HG03457 (cell line): Measurements from ENCODE around the gene RBBP5.

Source experiments
- ATAC-seq: cut with Tn5 transposase; IDR thresholded peaks from one replicate; pipeline ENCODE4 v1.9.1; 2021; ENCODE audit warnings: moderate number of reproducible peaks; ENCODE audit not compliant: unreplicated experiment

RBBP5 gene

DNA sequence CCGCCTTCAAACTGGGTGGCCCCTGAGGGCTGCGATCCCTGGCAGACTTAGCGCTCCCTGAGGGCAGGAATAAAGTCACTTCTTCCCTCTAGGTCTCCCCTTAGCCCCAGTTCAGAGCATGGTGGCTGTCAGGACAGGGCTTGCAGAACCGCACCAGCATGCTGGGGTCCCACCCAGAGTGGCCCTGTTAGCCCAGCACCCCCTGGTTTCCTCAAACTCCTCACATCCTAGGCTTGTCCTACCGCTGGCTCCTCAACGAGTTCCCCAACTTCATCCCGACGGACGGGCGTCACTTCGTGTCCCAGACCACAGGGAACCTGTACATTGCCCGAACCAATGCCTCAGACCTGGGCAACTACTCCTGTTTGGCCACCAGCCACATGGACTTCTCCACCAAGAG lies 62.9 kb downstream of the RBBP5 start:
- no peak for ATAC-seq

DNA sequence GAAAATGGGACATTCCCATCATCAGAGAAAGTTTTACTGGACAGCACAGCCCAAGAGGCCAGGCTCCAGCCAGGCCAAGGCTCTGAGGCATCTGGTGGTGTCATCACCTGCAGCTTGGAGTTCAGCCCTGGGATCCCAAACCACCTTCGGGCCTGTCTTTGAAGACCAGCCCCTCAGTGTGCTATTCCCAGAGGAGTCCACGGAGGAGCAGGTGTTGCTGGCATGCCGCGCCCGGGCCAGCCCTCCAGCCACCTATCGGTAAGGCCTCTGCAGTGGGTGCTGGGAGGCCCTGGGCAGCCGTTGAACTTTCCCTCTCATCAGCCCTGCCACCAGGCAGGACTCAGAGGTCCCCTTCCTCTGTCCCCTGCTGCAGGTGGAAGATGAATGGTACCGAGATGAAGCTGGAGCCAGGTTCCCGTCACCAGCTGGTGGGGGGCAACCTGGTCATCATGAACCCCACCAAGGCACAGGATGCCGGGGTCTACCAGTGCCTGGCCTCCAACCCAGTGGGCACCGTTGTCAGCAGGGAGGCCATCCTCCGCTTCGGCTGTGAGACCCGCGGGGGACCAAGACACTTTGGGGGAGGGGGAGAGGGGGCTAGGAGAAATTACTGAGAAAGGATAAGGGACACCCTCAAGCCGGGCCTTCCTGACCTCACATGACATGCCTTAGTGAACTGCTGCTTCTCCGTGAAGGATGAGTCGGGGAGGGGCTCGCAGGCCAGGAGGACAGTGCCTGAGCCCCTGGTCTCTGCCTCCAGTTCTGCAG lies 63.8 kb downstream of the RBBP5 start:
- ATAC-seq, result no peak

GRCh38 chr1:205056956-205057568 lies 64.7 kb downstream of the RBBP5 start:
- no peak for ATAC-seq

GRCh38 chr1:205056188-205056611 lies 65.6 kb downstream of the RBBP5 start:
- no peak for ATAC-seq

GRCh38 chr1:205054013-205054412 lies 67.8 kb downstream of the RBBP5 start:
- ATAC-seq, result no peak

- no peak for ATAC-seq
These were observed 68.5 kb downstream of the RBBP5 start for GRCh38 chr1:205053296-205053695.

DNA sequence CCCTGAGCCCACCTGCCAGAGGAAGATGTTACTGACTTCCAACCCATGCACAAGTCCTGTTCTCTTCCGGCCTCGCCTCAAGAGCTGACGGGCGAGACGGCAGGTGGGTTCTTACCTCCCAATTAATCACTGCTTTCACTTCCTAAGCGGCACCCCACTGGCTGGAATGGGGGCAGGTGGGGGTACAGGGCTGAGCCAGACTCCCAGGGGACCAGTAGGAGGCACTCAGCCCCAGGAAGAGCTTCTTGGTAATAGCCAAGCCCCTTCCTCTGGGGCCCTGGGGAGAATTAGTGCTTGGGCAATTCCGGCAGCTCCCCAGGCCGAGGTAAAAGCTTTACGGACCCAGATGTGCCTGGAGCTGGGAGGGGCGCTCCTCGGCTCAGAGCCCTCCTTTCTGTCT lies 69.1 kb downstream of the RBBP5 start:
- ATAC-seq, result no peak

DNA sequence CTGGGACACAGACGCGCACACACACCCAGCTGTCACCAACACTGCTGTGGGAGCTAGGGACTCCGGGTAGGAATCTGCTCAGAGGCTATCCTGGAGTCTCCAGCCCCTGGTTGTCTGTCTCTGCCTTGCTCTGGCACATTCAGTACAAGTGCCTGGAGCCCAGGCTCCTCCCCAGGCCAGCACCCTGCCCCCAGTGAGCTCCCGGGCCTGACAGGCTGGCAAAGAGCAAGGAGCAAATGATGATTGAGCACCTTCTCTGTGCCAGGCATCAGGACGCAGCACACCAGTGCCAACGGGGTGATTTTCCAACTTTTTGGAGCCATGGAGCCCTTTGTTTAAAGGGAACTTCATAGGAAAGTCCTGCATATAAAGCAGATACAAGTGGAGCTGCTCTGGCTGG lies 72.3 kb downstream of the RBBP5 start:
- no peak for ATAC-seq

- ATAC-seq, result no peak
These were observed 73.4 kb downstream of the RBBP5 start for GRCh38 chr1:205048382-205048781.

DNA sequence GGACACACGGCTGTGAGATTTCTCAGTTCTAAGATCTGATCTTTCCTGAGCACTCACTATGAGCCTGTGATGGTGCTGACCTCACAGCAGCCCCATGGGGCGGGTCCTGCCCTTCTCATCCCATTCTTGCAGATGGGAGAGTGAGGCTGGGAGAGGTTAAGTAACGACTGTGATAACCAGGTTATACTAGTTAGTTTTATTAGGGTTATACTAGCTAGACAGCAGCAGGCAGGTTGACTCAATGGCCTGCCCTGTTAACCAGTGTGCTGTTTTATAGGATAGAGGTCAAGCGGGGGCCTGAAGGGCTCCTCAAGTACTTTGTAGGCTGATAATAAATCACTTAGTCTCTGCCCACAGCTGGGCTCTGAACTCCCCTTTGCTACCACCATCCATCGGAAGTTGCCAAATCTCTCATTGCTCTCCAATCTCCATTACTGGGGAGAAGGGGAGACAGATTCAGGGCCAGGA lies 74.0 kb downstream of the RBBP5 start:
- ATAC-seq, result no peak

DNA sequence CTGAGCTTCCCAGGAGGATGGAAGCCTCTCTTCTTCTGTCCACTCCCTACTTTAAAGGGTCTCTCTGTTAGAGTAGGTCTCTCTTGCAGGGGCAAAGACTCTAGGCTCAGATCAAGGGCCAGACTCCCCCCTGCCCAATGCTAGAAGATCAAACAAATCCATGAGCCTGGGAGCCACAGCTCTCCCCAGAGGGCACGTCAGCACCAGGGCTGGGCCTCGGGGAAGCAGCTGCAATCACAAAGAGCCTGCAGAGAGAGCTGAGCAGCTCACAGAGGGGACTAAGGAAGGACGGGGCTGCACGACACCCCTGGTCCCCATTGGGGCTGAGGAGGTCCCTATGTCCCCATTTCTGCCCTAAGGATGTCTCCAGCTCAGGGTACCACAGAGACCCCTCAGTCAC lies 74.9 kb downstream of the RBBP5 start:
- ATAC-seq, result no peak

GRCh38 chr1:205045146-205045545 lies 76.6 kb downstream of the RBBP5 start:
- ATAC-seq, result no peak

GRCh38 chr1:205044741-205045140 lies 77.0 kb downstream of the RBBP5 start:
- ATAC-seq, result no peak

DNA sequence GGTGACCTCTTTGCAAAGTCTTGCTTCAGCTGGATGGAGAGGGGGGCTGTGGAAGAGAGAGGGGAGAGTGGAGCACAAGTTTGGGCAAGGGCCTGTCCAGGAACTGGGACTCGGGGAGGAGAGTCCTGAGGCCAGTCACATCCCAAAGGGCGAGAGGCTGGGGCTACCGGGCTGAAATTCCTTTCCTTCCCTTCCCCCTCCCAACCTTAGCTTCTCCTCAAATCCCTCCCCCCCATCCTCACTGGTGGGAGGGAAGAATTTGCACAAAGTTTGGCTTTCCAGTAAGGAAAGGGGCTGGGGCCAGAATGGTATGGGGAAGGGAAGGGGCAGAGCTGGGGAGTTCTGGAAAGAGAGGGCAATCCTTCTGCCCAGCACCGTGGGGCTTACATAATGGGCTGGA lies 77.9 kb downstream of the RBBP5 start:
- ATAC-seq, result no peak

DNA sequence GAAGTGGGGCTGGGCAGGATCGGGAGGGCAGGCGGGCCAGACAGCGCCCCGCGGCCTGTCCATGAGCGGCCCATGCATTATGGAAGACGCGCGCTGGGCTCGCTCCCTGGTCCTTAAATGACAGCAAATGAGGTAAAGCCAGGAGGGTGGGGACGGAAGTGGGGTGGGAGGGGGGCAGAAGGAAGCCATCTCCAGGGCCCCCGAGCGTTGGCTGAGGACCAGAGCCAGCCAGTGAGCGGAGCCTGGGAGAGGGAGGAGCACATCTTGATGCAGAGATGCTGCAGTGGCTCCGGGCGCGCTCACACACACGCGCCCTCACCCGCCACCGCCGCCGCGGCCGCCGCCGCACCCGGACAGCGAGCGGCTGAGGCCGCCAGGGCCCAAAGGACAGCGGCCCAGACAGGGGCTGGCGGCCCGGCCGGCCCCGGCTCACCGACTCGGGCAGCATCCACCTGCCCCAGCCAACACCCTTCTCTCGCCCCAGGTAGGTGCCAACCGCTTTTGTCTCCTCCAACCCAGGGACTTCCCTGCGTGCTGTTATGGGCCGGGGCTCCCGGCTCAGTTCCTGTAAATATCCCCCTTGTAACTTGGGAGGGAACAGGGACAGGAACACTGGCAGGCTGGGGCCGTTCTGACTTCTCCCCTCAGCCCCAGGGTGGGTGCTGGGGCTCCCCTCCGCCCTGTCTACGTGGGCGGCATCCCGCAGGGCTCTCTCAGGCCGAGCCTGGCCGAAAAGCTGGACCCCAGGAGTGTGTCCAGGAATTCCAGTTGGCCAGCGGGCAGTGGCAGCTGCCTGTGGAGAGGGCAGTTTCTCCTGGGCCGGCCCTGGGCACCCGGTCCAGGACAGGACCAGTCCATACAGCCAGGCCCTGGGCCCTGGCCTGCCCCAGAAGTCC lies 78.6 kb downstream of the RBBP5 start, which contains the start of gene CNTN2:
CNTN2 (plus strand) TSS at position 302 of the 896 bp plus-strand sequence. CDS start 9,974 bp downstream, outside the sequence.
- ATAC-seq, result no peak

DNA sequence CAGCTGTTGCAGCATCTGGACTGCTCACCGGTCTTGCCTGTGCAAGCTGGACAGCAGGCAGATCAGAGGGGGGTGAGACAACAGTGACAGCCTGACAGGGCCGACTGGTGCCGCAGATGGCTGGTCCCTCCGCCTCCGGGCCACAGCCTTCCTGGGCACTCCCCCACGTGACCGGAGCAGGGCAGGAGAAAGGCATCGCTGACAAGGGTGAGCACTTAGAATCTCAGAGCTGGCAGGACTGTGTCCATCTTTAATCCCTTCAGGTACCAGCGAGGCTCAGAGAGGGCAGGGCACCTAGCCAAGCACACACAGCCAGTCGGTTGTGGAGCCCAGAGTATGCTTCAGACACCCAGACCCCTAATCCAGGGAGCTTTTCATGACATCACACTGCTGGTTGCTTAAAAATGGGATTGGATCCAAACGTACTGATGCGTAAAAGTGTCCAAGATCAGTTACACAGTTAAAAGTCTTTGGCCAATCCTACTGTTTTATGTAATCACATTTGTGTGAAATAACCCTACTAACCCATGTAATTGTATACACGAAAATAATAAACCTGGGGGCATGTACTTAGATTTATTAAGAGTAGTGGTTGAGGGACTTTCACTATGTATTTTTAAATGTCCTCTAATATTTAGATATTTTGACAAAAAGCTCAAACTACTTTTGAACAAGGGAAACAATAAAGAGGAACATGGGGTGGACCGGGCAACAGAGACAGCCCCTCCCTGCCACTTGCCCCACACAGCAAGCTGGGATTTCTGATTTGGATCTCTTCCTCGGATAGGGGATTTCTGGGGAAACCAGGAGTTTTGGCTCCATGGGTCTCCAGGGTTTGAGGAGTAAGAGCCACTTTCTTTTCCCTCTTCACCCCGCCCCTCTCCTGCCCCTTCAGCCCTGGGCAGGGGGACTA lies 79.5 kb downstream of the RBBP5 start:
- no peak for ATAC-seq

- no peak for ATAC-seq
These were observed 80.6 kb downstream of the RBBP5 start for GRCh38 chr1:205041001-205041715.

GRCh38 chr1:205038132-205038786 lies 83.5 kb downstream of the RBBP5 start:
- ATAC-seq, result no peak

DNA sequence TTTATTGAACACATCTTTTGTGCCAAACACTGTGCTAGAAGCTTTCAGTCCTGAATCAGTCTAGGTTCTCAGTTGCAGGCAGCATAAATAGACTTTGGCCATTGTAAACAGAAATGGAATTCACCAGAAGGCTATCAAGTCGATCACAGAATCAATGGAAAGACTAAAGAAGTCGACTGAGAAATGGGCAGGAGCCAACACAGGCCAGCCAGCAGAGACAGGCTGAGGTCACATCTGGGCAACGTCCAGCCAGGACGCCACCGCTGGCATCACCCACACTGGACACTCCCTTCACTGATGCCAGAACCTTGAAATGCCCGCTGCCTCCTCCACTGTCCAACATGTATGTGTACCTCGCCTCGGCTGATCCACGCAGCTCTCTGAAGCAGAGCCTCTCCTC lies 84.2 kb downstream of the RBBP5 start:
- no peak for ATAC-seq
